GM11168 (cell line): ENCODE measurements around the gene MAK.
"Not testable (repeated sequence)": the region's sequence is repeated elsewhere in the genome, so short reads cannot be mapped to it uniquely, and the experiment has no call there.

Experiments
- in situ Hi-C: fragments of 300-500 bp; cut with MboI; formaldehyde crosslinking; loops from one replicate; pipeline ENCODE4 v1.12.0; 2022; ENCODE audit warnings: low sequenced_read_pairs; ENCODE audit not compliant: unreplicated experiment

Gene MAK

GRCh38 chr6:10793035-10793434 is 45.3 kb downstream of the MAK start:
- in situ Hi-C loops: no loop called here

- in situ Hi-C loops: no loop called here
Observed at GRCh38 chr6:10792101-10792500, 46.2 kb downstream of the MAK start.

GRCh38 chr6:10791673-10792072 is 46.7 kb downstream of the MAK start:
- in situ Hi-C loops: no loop called here

GRCh38 chr6:10779076-10779475 is 59.3 kb downstream of the MAK start:
- in situ Hi-C loops: no loop called here

GRCh38 chr6:10778230-10778629 is 60.1 kb downstream of the MAK start:
- in situ Hi-C loops: no loop called here

- in situ Hi-C loops: no loop called here
Observed at GRCh38 chr6:10771371-10771894, 66.9 kb downstream of the MAK start.

GRCh38 chr6:10769419-10769818 is 68.9 kb downstream of the MAK start:
- in situ Hi-C loops: no loop called here

GRCh38 chr6:10763006-10763405 is 75.3 kb downstream of the MAK start:
- in situ Hi-C loops: no loop called here

- in situ Hi-C loops: no loop called here
Observed at GRCh38 chr6:10759884-10760329, 78.4 kb downstream of the MAK start.

- in situ Hi-C loops: no loop called here
Observed at GRCh38 chr6:10759312-10759839, 79.0 kb downstream of the MAK start.

GRCh38 chr6:10756085-10756484 is 82.3 kb downstream of the MAK start:
- in situ Hi-C loops: no loop called here

GRCh38 chr6:10751757-10752156 is 86.6 kb downstream of the MAK start:
- in situ Hi-C loops: not testable (repeated sequence)

GRCh38 chr6:10750568-10750967 is 87.8 kb downstream of the MAK start:
- in situ Hi-C loops: not testable (repeated sequence)

GRCh38 chr6:10749734-10750133 is 88.6 kb downstream of the MAK start:
- in situ Hi-C loops: no loop called here

- in situ Hi-C loops: no loop called here
Observed at GRCh38 chr6:10747251-10747972, 90.9 kb downstream of the MAK start, which contains the start of gene TMEM14B. Gene TMEM14B, plus strand, starts transcription at chr6:10747805. Its CDS starts 1,441 bp downstream, at chr6:10749246.

- in situ Hi-C loops: no loop called here
Observed at GRCh38 chr6:10746915-10747250, 91.5 kb downstream of the MAK start.

- in situ Hi-C loops: no loop called here
Observed at GRCh38 chr6:10745116-10745515, 93.2 kb downstream of the MAK start.

GRCh38 chr6:10743515-10743914 is 94.8 kb downstream of the MAK start:
- in situ Hi-C loops: no loop called here

GRCh38 chr6:10742251-10742650 is 96.1 kb downstream of the MAK start:
- in situ Hi-C loops: no loop called here

GRCh38 chr6:10741643-10742042 is 96.7 kb downstream of the MAK start:
- in situ Hi-C loops: not testable (repeated sequence)

- in situ Hi-C loops: no loop called here
Observed at GRCh38 chr6:10740061-10740460, 98.3 kb downstream of the MAK start.

- in situ Hi-C loops: no loop called here
Observed at GRCh38 chr6:10736731-10737130, 101.6 kb downstream of the MAK start.
